GM21723 (cell line): Measurements from ENCODE around the gene ZBTB38.

ENCODE experiments used
- ATAC-seq: cut with Tn5 transposase; IDR thresholded peaks from one replicate; pipeline ENCODE4 v1.9.1; 2021; ENCODE audit warnings: mild to moderate bottlenecking, moderate library complexity; ENCODE audit not compliant: unreplicated experiment

The ZBTB38 gene

GRCh38 chr3:141336672-141337522 lies 31.4 kb upstream of the ZBTB38 start:
- peak; percentile 95 for ATAC-seq

DNA sequence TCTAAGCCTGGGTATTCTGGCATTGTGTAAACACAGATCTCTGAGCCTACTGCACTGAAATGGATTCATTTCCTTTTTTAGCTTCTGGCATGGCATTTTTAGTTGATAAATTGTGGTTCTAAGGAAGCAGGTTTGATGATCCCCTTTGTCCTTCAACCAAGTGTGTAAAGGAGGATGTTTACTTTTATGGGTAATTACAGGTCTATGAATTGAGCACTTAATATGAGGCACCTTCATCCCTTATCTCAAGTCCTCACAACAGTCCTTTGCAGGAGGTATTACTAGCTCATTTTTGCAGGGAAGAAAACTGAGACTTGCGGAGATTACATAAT lies 30.8 kb upstream of the ZBTB38 start:
- no peak for ATAC-seq

GRCh38 chr3:141337991-141338390 lies 30.3 kb upstream of the ZBTB38 start:
- ATAC-seq: no peak

- ATAC-seq: no peak
Measured at GRCh38 chr3:141338881-141339280, 29.4 kb upstream of the ZBTB38 start.

GRCh38 chr3:141341536-141341935 lies 26.8 kb upstream of the ZBTB38 start:
- no peak for ATAC-seq

- no peak for ATAC-seq
Measured at GRCh38 chr3:141342386-141342785, 25.9 kb upstream of the ZBTB38 start.

DNA sequence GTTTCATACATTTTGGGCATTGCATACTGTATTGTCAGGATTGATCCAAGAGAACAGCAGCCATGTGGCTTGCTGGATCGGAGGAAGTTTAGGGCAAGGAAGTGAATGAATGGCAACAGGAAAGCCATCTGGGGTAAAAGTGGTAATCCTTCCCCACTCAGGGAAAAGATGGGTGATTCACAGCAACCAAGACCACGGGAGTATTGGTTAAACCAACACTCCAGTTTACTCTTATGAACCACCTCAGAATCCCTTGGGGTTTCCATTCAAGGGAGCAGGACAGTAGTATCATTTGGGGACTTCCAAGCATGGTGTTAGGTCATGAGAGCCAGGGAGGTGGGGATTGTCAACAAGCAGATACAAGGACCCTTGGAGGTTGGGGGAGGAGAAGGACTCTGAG lies 25.2 kb upstream of the ZBTB38 start:
- no peak for ATAC-seq

- ATAC-seq: no peak
Measured at GRCh38 chr3:141343865-141344271, 24.4 kb upstream of the ZBTB38 start.

DNA sequence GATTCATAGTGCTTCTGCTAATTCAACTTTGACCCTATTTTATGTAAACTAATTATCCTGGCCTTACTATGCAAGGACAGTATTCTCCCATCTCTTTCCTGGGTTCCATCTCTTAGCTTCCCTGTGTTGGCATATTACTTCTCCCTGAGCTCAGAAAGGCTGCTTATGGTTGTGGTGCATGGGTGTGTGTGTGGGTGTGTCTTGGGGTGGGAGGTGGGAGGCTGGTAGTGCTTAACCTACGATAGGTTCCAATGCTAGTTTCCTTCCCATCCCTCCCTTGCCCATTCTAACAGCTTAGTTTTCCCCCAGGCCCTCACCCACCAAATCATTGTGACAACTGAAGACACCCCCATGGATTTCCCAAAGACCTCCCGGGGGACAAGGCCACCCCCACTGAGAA lies 22.8 kb upstream of the ZBTB38 start:
- ATAC-seq: no peak

DNA sequence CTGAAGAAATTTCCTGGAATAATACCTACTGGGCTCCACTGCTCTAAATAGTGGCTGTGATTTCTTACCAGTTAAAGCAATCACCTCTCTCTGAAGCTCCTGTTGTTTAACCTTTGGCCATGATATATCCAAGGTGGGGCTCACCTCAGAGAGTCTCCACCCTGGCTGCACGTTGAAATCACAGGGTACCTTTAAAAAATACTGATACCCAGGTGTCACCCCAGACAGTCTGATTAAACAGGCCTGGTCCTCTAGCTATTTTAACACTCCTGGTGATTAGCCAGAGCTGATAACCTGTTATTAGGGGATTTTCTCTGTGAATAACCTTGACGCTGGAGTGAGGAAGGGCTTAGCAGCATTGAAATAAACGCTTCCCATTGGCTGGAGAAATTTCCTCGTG lies 22.3 kb upstream of the ZBTB38 start:
- no peak for ATAC-seq

DNA sequence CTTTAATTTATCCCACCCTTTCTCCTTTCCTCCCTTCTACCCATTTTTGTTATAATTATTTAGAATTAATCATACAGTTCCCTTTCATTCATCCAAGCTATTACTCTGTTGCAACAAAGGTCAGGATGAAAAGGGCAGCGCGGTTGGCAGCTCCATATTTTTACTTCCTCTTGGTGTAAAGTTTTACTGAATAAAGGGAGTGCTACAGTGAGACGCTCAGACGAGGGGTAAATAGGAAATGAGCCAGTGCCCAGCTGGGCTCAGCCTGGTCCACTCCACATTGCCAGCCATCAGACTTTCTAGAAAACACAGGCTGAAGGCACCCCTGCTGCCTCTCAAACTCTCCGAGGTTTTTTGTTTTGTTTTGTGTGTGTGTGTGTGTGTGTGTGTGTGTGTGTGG lies 21.9 kb upstream of the ZBTB38 start:
- ATAC-seq: no peak

- no peak for ATAC-seq
Measured at GRCh38 chr3:141346839-141347238, 21.5 kb upstream of the ZBTB38 start.

DNA sequence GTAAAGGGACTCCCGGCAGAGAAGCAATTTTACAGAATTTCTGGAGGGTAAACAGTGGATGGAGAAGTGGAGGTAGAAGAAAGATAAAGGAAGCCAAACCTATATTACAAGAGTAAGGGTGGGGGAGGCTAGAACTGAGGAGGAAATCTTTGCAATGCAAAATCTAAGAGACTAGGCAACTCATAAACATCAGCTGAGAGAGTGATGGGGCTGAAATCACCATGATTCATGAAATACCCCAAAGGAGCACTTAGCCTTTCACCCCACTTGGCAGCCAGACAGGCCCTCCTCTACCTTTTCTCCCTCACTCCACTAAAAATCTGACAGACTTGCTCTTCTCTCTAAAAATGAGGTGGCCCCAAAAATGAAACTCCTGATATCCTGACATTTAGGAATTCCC lies 19.5 kb upstream of the ZBTB38 start:
- ATAC-seq: no peak

DNA sequence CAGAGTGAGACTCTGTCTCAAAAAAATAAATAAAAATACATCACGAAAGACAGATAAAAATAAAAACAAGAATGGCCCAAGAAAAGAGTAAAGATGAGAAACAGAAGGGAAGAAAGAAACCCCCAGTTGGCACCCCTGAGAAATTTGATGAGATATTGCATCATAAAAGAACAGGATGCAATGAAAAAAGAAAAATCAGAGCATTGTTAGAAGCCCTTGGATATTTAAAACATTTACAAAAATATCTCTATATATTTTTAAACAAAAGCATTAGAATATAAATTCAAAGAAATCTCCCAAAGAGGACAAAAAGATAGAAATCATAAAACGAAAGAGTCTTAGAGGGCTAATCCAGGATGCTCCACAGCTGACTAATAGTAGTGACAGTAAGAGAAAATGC lies 18.6 kb upstream of the ZBTB38 start:
- no peak for ATAC-seq

DNA sequence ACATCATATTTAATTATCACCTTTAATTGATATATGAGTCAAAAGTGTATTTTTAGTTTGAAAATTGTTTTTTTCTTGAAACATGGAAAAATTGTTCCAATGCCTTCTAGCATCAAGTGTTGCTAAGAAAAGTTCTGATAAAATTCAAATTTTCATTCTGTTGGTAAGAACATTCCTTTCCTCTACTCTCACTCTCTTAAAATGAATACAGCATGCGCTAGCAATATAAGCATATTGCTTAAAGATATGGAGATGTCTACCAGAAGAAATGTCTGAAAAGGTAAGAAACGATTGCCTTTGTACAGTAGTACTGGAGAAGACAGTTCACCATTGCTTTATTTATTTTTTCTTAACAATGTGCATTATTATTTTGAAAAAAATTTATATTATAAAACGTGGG lies 17.6 kb upstream of the ZBTB38 start:
- ATAC-seq: no peak

GRCh38 chr3:141352262-141352984 lies 15.9 kb upstream of the ZBTB38 start:
- ATAC-seq: no peak

- ATAC-seq: no peak
Measured at GRCh38 chr3:141353652-141354495, 14.4 kb upstream of the ZBTB38 start.

GRCh38 chr3:141354517-141354916 lies 13.8 kb upstream of the ZBTB38 start:
- ATAC-seq: no peak

- no peak for ATAC-seq
Measured at GRCh38 chr3:141355242-141355641, 13.1 kb upstream of the ZBTB38 start.

DNA sequence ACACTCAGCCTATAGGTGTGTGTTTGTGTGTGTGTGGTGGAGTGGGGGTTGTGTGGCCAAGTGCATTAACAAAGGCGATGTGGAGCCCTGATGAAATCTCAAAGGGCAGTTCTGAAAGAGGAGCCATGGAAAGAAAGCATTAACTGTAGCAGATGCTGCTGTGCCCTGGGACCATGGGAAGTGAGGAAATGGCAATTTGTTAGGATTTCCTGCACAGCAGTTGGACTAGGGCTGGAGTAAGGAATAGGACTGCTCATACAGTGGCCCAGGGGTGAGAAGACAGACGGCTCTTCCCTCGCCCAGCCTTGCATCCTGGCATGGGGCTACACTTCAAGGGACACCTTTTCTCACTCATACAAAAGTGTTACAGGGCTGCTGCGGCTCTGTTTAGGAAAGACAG lies 12.3 kb upstream of the ZBTB38 start:
- no peak for ATAC-seq

DNA sequence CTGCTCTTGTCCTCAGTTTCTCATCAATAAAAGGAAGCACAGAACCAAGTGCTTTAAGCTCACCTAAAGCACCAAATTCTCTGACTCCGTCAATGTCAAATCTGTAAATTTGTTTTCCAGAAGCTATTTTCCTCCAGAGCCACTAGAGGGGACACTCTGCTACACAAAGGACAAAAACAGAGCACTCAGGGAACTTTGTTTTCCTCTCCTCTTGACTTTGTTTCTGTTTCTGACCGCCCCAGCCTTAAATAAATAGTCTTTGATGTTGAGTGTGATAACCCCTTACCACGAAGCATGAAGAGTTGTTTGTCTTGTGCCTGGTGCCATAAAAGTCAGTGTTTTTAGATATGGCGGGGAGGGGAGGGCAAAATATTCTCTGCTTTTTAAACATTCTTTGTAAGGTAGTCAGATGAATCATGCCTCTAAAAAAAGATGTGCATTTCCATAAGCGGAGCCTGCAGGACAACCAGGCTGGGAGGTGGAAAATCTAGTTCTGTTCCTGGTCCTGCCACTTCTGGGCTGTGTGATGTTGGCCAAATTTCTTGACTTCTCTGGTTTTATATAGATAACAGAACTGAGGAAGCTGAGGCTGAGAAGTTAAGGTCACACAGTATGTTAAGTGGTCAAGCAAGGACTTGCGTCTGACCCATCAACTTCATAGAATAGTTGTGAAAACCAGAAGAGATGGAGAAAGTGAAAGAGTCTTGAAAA lies 7.3 kb upstream of the ZBTB38 start:
- ATAC-seq: peak; percentile 66
